A549 treated with CORT108297 at 1 μM for 4 hours (cell line): Measurements from ENCODE around the gene KIAA1210. TPM values are rescaled to one million over a fixed set of nuclear protein-coding genes. Genes with fewer than 3 reads are reported as not detected.

Experiments used
- total RNA-seq: library from RNA; stranded (reverse); fragments of 200-300 nt; extraction: Qiagen RNA extraction; gene quantifications from 5 replicates; pipeline ENCODE4 v1.2.3, GENCODE V29; 2022

KIAA1210 gene
- total RNA-seq: not detected in 5 replicates

DNA sequence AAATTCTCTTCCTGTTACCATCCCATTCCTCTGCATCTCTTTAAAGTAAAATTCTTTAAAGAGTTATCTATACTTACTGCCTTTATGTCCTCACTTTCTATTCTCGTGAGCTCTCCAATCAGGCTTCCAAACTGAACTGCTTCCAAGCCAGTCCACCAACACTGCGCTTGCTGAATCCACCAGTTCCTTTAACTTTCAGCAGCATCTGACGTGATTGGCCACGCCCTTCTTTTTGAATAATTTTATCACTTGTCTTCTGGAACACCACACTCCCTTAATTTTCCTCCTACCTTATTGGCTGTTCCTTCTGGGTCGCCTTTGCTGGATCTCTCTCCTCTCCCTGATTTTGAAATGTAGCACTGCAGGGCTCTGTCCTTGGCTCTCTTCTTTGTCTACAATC is at the start of gene KIAA1210:
Gene KIAA1210 (minus strand): TSS at position 163 of the 400 bp plus-strand sequence. CDS start 4,170 bp downstream, outside the sequence.

DNA sequence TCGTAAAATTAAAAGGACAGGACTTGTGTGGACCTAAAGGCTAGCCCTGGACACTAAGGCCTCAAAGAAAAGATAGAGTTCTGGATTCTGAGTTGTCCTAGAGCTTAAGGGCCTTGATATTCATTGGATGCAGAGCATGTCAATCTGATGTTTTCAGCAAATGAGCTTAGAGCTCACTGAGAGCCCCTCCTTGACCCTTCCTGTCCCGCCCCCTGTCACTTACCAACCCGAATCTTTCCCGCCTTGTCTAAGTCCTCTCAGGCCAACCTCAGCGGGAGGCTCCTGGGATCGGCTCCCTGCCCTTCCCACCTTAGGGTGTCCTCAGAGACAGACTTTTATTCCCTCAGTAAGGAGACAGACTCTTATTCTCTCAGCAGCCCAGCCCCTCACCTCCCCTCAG is 54.9 kb downstream of the KIAA1210 start, which contains the start of gene CT47C1:
Gene CT47C1 (plus strand): TSS at position 250 of the 400 bp plus-strand sequence. CDS start 233 bp downstream, outside the sequence.

Other genes starting within 250 kb of the KIAA1210 start
- 2.9 to 4.3 TPM (median 3.5 TPM) in 5 replicates for gene LONRF3, start 153.2 kb downstream of the KIAA1210 start, total RNA-seq
- gene CT47C1, start 54.8 kb downstream of the KIAA1210 start, total RNA-seq: not detected in 5 replicates
- 150 to 165 TPM (median 160 TPM) in 5 replicates for gene PGRMC1, start 108.5 kb upstream of the KIAA1210 start, total RNA-seq